Type B pancreatic cell (in vitro differentiated cells): ENCODE results near the gene SLC12A6. TPM values are rescaled to one million over a fixed set of nuclear protein-coding genes. Genes with fewer than 3 reads are reported as not detected.

Source experiments
- DNase-seq: peaks from one replicate; pipeline ENCODE4 v3.0.0; 2021; ENCODE audit warnings: mixed read lengths; ENCODE audit not compliant: unreplicated experiment; ENCODE audit errors: extremely low spot score
- H3K27ac Mint-ChIP-seq: 2 replicates; pipeline ENCODE4 v1.8.0; 2021; ENCODE audit warnings: mild to moderate bottlenecking, mixed read lengths
- H3K27me3 Mint-ChIP-seq: 2 replicates; pipeline ENCODE4 v1.8.0; 2021; ENCODE audit warnings: mixed read lengths
- H3K36me3 Mint-ChIP-seq: 2 replicates; pipeline ENCODE4 v1.8.0; 2021; ENCODE audit warnings: mixed read lengths
- H3K4me1 Mint-ChIP-seq: one replicate; pipeline ENCODE4 v1.8.0; 2021; ENCODE audit warnings: mixed read lengths; ENCODE audit not compliant: unreplicated experiment
- H3K4me3 Mint-ChIP-seq: 2 replicates; pipeline ENCODE4 v1.8.0; 2021; ENCODE audit warnings: mild to moderate bottlenecking, mixed read lengths
- H3K9me3 Mint-ChIP-seq: 2 replicates; pipeline ENCODE4 v1.8.0; 2021; ENCODE audit warnings: mixed read lengths
- total RNA-seq: library from RNA; stranded (reverse); gene quantifications from 2 replicates; pipeline ENCODE4 v1.2.1, GENCODE V29; 2021; ENCODE audit warnings: low replicate concordance
- TF ChIP-seq, protein P1 (sequence below): fragments of 200-600 bp; sonication (generic); conservative IDR thresholded peaks from 2 replicates; pipeline ENCODE4 v1.5.0; 2021; ENCODE audit warnings: antibody characterized with exemption, mild to moderate bottlenecking

SLC12A6 gene
- total RNA-seq, 1 donor from 2014 or later, result 14.5 TPM

DNA sequence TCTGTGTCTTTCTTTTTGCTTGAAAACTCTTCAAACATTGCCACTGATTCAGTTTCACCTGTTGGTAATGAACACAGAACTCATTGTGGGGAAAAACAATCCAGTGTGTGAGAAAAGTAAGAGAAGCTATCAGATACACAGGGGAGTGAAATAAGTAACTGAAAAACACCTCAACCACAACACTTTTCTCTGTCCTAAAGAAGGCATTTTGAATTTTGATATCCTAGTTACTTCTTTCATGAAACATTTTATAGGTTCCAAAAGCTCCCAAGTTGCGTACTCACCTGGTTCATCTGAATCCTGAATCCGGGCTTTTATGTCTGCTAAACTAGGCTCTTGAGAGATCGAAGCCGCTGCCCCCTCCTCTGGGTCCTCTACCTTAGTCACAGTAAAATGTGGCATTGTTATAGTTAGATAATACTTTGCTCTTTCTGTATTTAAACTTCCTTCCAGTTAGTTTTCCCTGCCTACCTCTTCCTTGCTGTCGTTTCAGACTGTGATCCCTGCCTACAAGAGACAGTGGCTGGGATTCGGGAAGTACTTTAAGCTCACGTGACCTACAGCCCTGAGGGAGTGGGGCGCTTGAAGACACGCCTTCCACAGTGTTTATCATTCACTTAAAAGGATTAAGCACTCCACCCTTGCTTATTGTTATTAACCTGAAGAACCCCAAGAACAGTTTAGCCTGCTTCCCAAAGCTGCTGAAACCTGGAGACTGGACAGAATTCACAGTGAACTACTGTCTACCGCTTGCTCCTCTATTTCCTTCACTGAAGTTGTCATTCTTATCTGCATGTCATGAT is 19.1 kb downstream of the SLC12A6 start:
- Mint-ChIP-seq H3K9me3 (no peaks in the 10 kb centered on the region), H3K27ac (peak overlapping the region; percentile 76), H3K4me1 (peaks cover 11% of the 10 kb centered on the region), H3K27me3 (no peaks in the 10 kb centered on the region), H3K36me3 (no peaks in the 10 kb centered on the region), H3K4me3 (peak overlapping the region; percentile 90)
- TF ChIP-seq, protein P1, sequence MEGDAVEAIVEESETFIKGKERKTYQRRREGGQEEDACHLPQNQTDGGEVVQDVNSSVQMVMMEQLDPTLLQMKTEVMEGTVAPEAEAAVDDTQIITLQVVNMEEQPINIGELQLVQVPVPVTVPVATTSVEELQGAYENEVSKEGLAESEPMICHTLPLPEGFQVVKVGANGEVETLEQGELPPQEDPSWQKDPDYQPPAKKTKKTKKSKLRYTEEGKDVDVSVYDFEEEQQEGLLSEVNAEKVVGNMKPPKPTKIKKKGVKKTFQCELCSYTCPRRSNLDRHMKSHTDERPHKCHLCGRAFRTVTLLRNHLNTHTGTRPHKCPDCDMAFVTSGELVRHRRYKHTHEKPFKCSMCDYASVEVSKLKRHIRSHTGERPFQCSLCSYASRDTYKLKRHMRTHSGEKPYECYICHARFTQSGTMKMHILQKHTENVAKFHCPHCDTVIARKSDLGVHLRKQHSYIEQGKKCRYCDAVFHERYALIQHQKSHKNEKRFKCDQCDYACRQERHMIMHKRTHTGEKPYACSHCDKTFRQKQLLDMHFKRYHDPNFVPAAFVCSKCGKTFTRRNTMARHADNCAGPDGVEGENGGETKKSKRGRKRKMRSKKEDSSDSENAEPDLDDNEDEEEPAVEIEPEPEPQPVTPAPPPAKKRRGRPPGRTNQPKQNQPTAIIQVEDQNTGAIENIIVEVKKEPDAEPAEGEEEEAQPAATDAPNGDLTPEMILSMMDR, result no peak
- no peak for DNase-seq

DNA sequence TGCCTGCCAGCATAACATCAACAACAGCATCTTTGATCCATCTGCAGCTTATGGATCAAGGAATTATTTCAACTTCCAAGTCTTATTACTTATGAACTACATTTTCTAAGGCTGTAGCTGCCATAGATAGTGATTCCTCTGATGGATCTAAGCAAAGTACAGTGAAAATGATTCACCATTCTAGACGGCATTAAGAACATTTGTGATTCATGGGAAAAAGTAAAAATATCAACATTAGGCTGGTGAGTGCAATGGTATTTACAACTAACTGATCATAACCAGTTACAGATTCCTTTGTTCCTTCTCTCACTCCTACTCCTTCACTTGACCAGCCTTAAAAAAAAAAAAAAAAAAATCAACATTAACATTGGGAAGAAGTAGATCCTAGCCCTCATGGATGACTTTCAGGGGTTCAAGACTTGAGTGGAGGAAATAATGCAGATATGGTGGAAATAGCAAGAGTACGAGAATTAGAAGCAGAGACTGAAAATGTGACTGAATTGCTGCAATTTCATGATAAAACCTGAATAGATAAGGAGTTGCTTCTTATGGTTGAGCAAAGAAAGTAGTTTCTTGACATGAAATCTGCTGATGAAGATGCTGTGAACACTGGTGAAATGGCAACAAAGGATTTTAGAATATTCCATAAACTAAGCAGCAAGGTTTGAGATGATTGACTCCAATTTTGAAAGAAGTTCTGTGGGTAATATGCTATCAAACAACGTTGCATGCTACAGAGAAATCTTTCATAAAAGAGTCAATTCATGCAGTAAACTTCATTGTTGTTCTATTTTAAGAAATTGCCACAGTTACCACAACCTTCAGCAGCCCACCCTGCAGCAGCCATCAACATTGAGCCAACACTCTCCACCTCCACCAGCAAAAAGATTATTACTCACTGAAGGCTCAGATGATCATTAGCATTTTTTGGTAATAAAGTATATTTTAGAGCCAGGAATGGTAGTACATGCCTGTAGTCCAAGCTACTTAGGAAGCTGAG is 22.8 kb downstream of the SLC12A6 start:
- no peak overlapping the region for H3K4me3 Mint-ChIP-seq
- H3K36me3 Mint-ChIP-seq, result no peaks in the 10 kb centered on the region
- peaks cover 11% of the 10 kb centered on the region for H3K4me1 Mint-ChIP-seq
- DNase-seq, result no peak
- no peaks in the 10 kb centered on the region for H3K9me3 Mint-ChIP-seq
- H3K27ac Mint-ChIP-seq, result no peak overlapping the region
- TF ChIP-seq, protein P1, result no peak
- no peaks in the 10 kb centered on the region for H3K27me3 Mint-ChIP-seq

DNA sequence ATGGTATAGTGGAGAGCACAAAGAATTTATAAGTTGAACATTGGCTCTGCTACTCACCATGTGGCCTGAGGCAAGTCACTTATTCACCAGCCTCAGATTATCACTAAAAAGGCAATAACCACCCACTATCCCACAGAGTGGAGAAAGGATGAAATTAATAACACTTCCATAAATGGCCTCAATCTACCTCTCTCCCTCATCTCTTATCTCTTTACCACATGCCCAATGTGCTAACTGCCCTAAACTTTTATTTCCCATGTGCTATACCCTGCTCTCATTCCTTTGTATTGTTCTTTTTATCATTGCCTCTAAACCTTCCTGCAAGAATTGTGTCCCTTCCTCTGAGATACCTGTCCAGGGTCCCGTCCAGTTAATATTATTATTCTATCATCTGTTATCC is 26.0 kb downstream of the SLC12A6 start:
- Mint-ChIP-seq H3K9me3 (no peaks in the 10 kb centered on the region), H3K27ac (no peak overlapping the region)

DNA sequence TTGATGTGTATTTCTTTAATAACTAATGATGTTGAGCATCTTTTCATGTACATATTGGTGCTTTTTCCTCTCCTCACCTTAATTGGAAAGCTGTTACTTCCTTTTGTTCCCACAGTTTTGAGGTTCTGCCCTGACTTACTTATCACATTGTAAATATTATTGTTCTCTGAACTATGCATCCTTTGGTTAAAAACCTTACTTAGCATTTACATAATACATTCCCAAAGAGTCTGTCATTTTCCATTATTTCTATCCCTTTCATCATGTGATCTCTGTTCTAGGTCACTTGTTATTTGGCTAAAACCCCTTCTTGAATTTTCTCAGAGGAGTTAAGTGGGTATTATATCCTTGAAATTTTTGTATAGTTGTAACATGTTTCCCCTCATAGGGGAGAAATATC is 33.0 kb downstream of the SLC12A6 start:
- TF ChIP-seq, protein P1, result no peak
- H3K4me1 Mint-ChIP-seq, result no peaks in the 10 kb centered on the region
- no peaks in the 10 kb centered on the region for H3K36me3 Mint-ChIP-seq
- no peak for DNase-seq
- no peak overlapping the region for H3K4me3 Mint-ChIP-seq
- no peak overlapping the region for H3K27ac Mint-ChIP-seq
- H3K27me3 Mint-ChIP-seq, result no peaks in the 10 kb centered on the region
- H3K9me3 Mint-ChIP-seq, result no peaks in the 10 kb centered on the region

More for the DNA sequence above, 26.0 kb downstream of the SLC12A6 start:
- TF ChIP-seq, protein P1, result no peak
- no peak for DNase-seq
- Mint-ChIP-seq H3K36me3 (no peaks in the 10 kb centered on the region), H3K4me1 (no peaks in the 10 kb centered on the region), H3K4me3 (no peak overlapping the region), H3K27me3 (no peaks in the 10 kb centered on the region)

DNA sequence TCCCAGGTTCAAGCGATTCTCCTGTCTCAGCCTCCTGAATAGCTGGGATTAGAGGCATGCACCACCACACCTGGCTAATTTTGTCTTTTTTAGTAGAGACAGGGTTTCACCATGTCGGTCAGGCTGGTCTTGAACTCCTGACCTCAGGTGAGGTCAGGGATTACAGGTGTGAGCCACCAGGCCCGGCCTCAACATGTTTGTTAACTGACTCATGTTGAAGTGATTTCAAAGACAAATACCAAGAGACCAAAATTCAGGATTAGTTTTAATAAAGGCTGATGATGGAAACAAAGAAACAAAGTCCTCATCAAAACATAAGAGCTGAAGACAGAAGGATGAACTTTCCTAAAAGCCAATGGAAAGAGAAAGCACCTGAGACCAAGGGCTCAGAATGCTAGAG is 36.5 kb downstream of the SLC12A6 start:
- H3K4me1 Mint-ChIP-seq, result no peaks in the 10 kb centered on the region

More for the DNA sequence above, 36.5 kb downstream of the SLC12A6 start:
- H3K4me3 Mint-ChIP-seq, result no peak overlapping the region
- H3K27ac Mint-ChIP-seq, result no peak overlapping the region
- TF ChIP-seq, protein P1, result no peak
- H3K36me3 Mint-ChIP-seq, result no peaks in the 10 kb centered on the region
- H3K27me3 Mint-ChIP-seq, result no peaks in the 10 kb centered on the region
- DNase-seq, result no peak
- H3K9me3 Mint-ChIP-seq, result no peaks in the 10 kb centered on the region
